Suprapubic skin (tissue), 4 donors: Measurements from ENCODE around the gene IYD. TPM values are rescaled to one million over a fixed set of nuclear protein-coding genes. Genes with fewer than 3 reads are reported as not detected.

ENCODE experiments used
- DNase-seq, 2 donors: peaks; one replicate each; pipeline ENCODE4 v3.0.0-alpha.2; 2019; ENCODE audit warnings: low spot score in 2 of 2
- H3K27ac ChIP-seq: fragments of 200-600 bp; sonication (generic); one replicate; pipeline ENCODE4 v1.5.1; 2019
- H3K27me3 ChIP-seq: fragments of 200-600 bp; sonication (generic); one replicate; pipeline ENCODE4 v1.5.1; 2019
- H3K36me3 ChIP-seq: fragments of 200-600 bp; sonication (generic); one replicate; pipeline ENCODE4 v1.5.1; 2019
- H3K4me1 ChIP-seq: fragments of 200-600 bp; sonication (generic); one replicate; pipeline ENCODE4 v1.5.1; 2019
- H3K4me3 ChIP-seq: fragments of 200-600 bp; sonication (generic); one replicate; pipeline ENCODE4 v1.5.1; 2019; ENCODE audit warnings: mild to moderate bottlenecking
- H3K9me3 ChIP-seq: fragments of 200-600 bp; sonication (generic); one replicate; pipeline ENCODE4 v1.5.1; 2019
- CTCF ChIP-seq, 2 donors: fragments of 200-600 bp in 1 of 2; fragments of 450-650 bp in 1 of 2; sonication (generic) in 1 of 2; IDR thresholded peaks; one replicate each; pipeline ENCODE4 v1.5.1; 2016 to 2019; ENCODE audit warnings: antibody characterized with exemption in 2 of 2, mild to moderate bottlenecking in 1 of 2, moderate library complexity in 1 of 2
- EP300 ChIP-seq: sonication (generic); formaldehyde crosslinking; IDR thresholded peaks from one replicate; pipeline ENCODE4 v1.6.1; 2017; ENCODE audit warnings: antibody characterized with exemption
- POLR2A ChIP-seq, 2 donors: fragments of 450-650 bp; IDR thresholded peaks; one replicate each; pipeline ENCODE4 v1.6.1; 2017; ENCODE audit warnings: antibody characterized with exemption in 2 of 2, mild to moderate bottlenecking in 2 of 2, moderate library complexity in 2 of 2
- POLR2AphosphoS5 ChIP-seq, 3 donors: sonication (generic); formaldehyde crosslinking; IDR thresholded peaks; one replicate each; pipeline ENCODE4 v1.6.1; 2017; ENCODE audit warnings: antibody characterized with exemption in 3 of 3
- WGBS: methylation state at CpG from one replicate; pipeline ENCODE4 v1.1.5; 2018; 5-methylcytosine and 5-hydroxymethylcytosine counted together
- total RNA-seq, 4 donors: library from RNA; depleted of rRNA; stranded (reverse); fragments of >200 nt; gene quantifications; one replicate each; pipeline ENCODE4 v1.1.0, GENCODE V29; 2016

IYD gene
- total RNA-seq, 4 donors from 2014 or later: 0.13 to 3.0 (median 1.6) TPM

- H3K9me3 ChIP-seq: no peaks in the 10 kb centered on the region
- TF ChIP-seq EP300 (no peak), POLR2A (IDR thresholded peaks at IDR 0.05) (no peak), POLR2AphosphoS5 (IDR thresholded peaks at IDR 0.05) (no peak), CTCF (IDR thresholded peaks at IDR 0.05) (no peak)
- DNase-seq: no peak
- no peaks in the 10 kb centered on the region for H3K4me1 ChIP-seq
- H3K36me3 ChIP-seq: no peaks in the 10 kb centered on the region
- no peaks in the 10 kb centered on the region for H3K27me3 ChIP-seq
- WGBS: 90% methylated on average over 8 of the region's 8 CpGs
- H3K27ac ChIP-seq: no peak overlapping the region
- H3K4me3 ChIP-seq: no peak overlapping the region
Observed at GRCh38 chr6:150425508-150425907, 56.7 kb downstream of the IYD start.

GRCh38 chr6:150426198-150426597, 57.4 kb downstream of the IYD start:
- no peak for TF ChIP-seq POLR2AphosphoS5 (IDR thresholded peaks at IDR 0.05)
- TF ChIP-seq EP300: no peak
- TF ChIP-seq POLR2A (IDR thresholded peaks at IDR 0.05): no peak
- TF ChIP-seq CTCF (IDR thresholded peaks at IDR 0.05): no peak
- no peaks in the 10 kb centered on the region for H3K4me1 ChIP-seq
- WGBS: 84% methylated on average over 8 of the region's 8 CpGs
- no peak overlapping the region for H3K27ac ChIP-seq
- H3K4me3 ChIP-seq: no peak overlapping the region
- no peaks in the 10 kb centered on the region for H3K36me3 ChIP-seq
- no peaks in the 10 kb centered on the region for H3K27me3 ChIP-seq
- no peaks in the 10 kb centered on the region for H3K9me3 ChIP-seq
- DNase-seq: no peak

GRCh38 chr6:150427037-150427602, 58.3 kb downstream of the IYD start:
- Histone ChIP-seq H3K9me3 (no peaks in the 10 kb centered on the region), H3K27me3 (no peaks in the 10 kb centered on the region), H3K36me3 (no peaks in the 10 kb centered on the region), H3K27ac (no peak overlapping the region), H3K4me1 (no peaks in the 10 kb centered on the region), H3K4me3 (no peak overlapping the region)
- 86% methylated on average over 6 of the region's 6 CpGs for WGBS
- DNase-seq: no peak
- TF ChIP-seq CTCF (IDR thresholded peaks at IDR 0.05) (no peak), POLR2AphosphoS5 (IDR thresholded peaks at IDR 0.05) (no peak), POLR2A (IDR thresholded peaks at IDR 0.05) (no peak), EP300 (no peak)

- WGBS: 92% methylated on average over 2 of the region's 2 CpGs
- no peaks in the 10 kb centered on the region for H3K4me1 ChIP-seq
- TF ChIP-seq CTCF (IDR thresholded peaks at IDR 0.05) (no peak), POLR2A (IDR thresholded peaks at IDR 0.05) (no peak), POLR2AphosphoS5 (IDR thresholded peaks at IDR 0.05) (no peak), EP300 (no peak)
- no peak overlapping the region for H3K27ac ChIP-seq
- no peaks in the 10 kb centered on the region for H3K27me3 ChIP-seq
- no peak overlapping the region for H3K4me3 ChIP-seq
- H3K9me3 ChIP-seq: no peaks in the 10 kb centered on the region
- no peaks in the 10 kb centered on the region for H3K36me3 ChIP-seq
- no peak for DNase-seq
Observed at GRCh38 chr6:150427843-150428242, 59.0 kb downstream of the IYD start.

- DNase-seq: no peak
- 84% methylated on average over 8 of the region's 8 CpGs for WGBS
Observed at GRCh38 chr6:150430815-150431214, 62.0 kb downstream of the IYD start.

More at GRCh38 chr6:150430815-150431214, 62.0 kb downstream of the IYD start:
- Histone ChIP-seq H3K4me3 (no peak overlapping the region), H3K4me1 (no peaks in the 10 kb centered on the region), H3K9me3 (no peaks in the 10 kb centered on the region), H3K27ac (no peak overlapping the region), H3K36me3 (no peaks in the 10 kb centered on the region), H3K27me3 (no peaks in the 10 kb centered on the region)
- TF ChIP-seq POLR2A (IDR thresholded peaks at IDR 0.05): no peak
- TF ChIP-seq POLR2AphosphoS5 (IDR thresholded peaks at IDR 0.05): no peak
- no peak for TF ChIP-seq CTCF (IDR thresholded peaks at IDR 0.05)
- no peak for TF ChIP-seq EP300
